ENCODE data around the gene CLEC12A. TPM values are rescaled to one million over a fixed set of nuclear protein-coding genes. Genes with fewer than 3 reads are reported as not detected.

Gene CLEC12A
- total RNA-seq, 4 donors from 2014 or later, result 0.41 to 1.6 TPM; not detected in 2

DNA sequence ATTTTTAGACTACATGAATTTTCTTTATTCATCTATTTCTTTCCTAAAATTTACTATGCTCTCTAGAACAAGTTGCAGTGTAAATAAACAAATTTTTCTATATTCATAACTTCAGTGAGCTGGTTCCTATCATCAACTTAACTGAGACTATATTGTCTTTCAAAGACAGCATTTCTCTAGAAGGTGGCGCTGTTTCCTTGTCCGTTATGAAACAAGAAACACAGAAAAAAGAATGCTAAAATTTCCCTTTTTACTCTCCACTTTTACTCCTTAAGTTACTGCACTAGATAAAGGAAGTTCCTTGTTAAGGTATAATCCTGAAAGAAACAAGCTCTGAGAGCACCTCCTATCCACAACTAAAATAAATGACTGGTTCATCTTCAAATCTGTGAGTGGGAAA, 30.8 kb upstream of the CLEC12A start:
- no peak overlapping the region for H3K4me3 ChIP-seq
- no peaks in the 10 kb centered on the region for H3K4me1 ChIP-seq
- no peaks in the 10 kb centered on the region for H3K36me3 ChIP-seq
- no peak for DNase-seq
- no peak overlapping the region for H3K27ac ChIP-seq
- intact Hi-C loops (cut with DNase I; ENCODE audit: low total_unique reads), result no loop called here
- TF ChIP-seq POLR2A (IDR thresholded peaks at IDR 0.05), result no peak
- TF ChIP-seq, protein P1, sequence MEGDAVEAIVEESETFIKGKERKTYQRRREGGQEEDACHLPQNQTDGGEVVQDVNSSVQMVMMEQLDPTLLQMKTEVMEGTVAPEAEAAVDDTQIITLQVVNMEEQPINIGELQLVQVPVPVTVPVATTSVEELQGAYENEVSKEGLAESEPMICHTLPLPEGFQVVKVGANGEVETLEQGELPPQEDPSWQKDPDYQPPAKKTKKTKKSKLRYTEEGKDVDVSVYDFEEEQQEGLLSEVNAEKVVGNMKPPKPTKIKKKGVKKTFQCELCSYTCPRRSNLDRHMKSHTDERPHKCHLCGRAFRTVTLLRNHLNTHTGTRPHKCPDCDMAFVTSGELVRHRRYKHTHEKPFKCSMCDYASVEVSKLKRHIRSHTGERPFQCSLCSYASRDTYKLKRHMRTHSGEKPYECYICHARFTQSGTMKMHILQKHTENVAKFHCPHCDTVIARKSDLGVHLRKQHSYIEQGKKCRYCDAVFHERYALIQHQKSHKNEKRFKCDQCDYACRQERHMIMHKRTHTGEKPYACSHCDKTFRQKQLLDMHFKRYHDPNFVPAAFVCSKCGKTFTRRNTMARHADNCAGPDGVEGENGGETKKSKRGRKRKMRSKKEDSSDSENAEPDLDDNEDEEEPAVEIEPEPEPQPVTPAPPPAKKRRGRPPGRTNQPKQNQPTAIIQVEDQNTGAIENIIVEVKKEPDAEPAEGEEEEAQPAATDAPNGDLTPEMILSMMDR (IDR thresholded peaks at IDR 0.05), result no peak
- no peaks in the 10 kb centered on the region for H3K27me3 ChIP-seq
- no peaks in the 10 kb centered on the region for H3K9me3 ChIP-seq

DNA sequence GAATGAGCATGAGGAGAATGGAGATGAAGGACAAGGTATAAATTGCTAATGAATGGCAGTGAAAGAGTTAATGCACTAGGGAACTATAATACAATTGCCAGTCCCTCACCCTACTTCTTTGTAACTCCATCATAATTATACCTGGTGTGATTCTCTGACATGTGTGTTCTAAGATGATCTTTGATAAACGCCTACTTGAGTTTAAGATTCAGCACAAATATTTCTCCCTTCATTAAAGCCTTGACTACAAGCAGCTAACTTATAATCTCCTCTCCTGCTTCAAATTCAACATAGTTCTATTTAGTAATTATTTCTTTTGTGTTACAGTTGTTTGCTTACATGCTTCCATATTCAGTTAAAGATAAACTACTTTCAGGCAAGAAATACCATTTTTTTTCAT, 29.4 kb upstream of the CLEC12A start:
- H3K27ac ChIP-seq, result no peak overlapping the region
- TF ChIP-seq, protein P1 (IDR thresholded peaks at IDR 0.05), result no peak
- no peak for TF ChIP-seq POLR2A (IDR thresholded peaks at IDR 0.05)
- H3K9me3 ChIP-seq, result no peaks in the 10 kb centered on the region
- no peak for DNase-seq
- H3K36me3 ChIP-seq, result no peaks in the 10 kb centered on the region
- H3K4me3 ChIP-seq, result no peak overlapping the region
- no peaks in the 10 kb centered on the region for H3K4me1 ChIP-seq
- intact Hi-C loops (cut with DNase I; ENCODE audit: low total_unique reads), result no loop called here
- H3K27me3 ChIP-seq, result no peaks in the 10 kb centered on the region

- H3K9me3 ChIP-seq, result no peaks in the 10 kb centered on the region
These were observed 28.0 kb upstream of the CLEC12A start for GRCh38 chr12:9943240-9943639.

GRCh38 chr12:9944391-9944790, 26.8 kb upstream of the CLEC12A start:
- no peak for DNase-seq
- Histone ChIP-seq H3K4me1 (no peaks in the 10 kb centered on the region), H3K27me3 (no peaks in the 10 kb centered on the region), H3K27ac (no peak overlapping the region), H3K36me3 (no peaks in the 10 kb centered on the region), H3K9me3 (no peaks in the 10 kb centered on the region), H3K4me3 (no peak overlapping the region)
- intact Hi-C loops (cut with DNase I; ENCODE audit: low total_unique reads), result no loop called here
- no peak for TF ChIP-seq POLR2A (IDR thresholded peaks at IDR 0.05)
- TF ChIP-seq, protein P1 (IDR thresholded peaks at IDR 0.05), result no peak

More at GRCh38 chr12:9943240-9943639, 28.0 kb upstream of the CLEC12A start:
- no peak overlapping the region for H3K27ac ChIP-seq
- TF ChIP-seq POLR2A (IDR thresholded peaks at IDR 0.05), result no peak
- TF ChIP-seq, protein P1 (IDR thresholded peaks at IDR 0.05), result no peak
- no peaks in the 10 kb centered on the region for H3K4me1 ChIP-seq
- H3K4me3 ChIP-seq, result no peak overlapping the region
- intact Hi-C loops (cut with DNase I; ENCODE audit: low total_unique reads), result no loop called here
- no peak for DNase-seq
- H3K36me3 ChIP-seq, result no peaks in the 10 kb centered on the region
- H3K27me3 ChIP-seq, result no peaks in the 10 kb centered on the region

- TF ChIP-seq, protein P1 (IDR thresholded peaks at IDR 0.05), result no peak
- no peak for TF ChIP-seq POLR2A (IDR thresholded peaks at IDR 0.05)
- Histone ChIP-seq H3K27ac (no peak overlapping the region), H3K27me3 (no peaks in the 10 kb centered on the region), H3K9me3 (no peaks in the 10 kb centered on the region), H3K4me1 (no peaks in the 10 kb centered on the region), H3K4me3 (no peak overlapping the region), H3K36me3 (no peaks in the 10 kb centered on the region)
- intact Hi-C loops (cut with DNase I; ENCODE audit: low total_unique reads), result no loop called here
- DNase-seq, result no peak
These were observed 23.5 kb upstream of the CLEC12A start for GRCh38 chr12:9947674-9948073.

All from uterus (tissue), 4 donors.